Osteoblast (primary cell): ENCODE data around the gene ANO2. TPM values are rescaled to one million over a fixed set of nuclear protein-coding genes. Genes with fewer than 3 reads are reported as not detected.

Source experiments
- DNase-seq: peaks from one replicate; pipeline ENCODE4 v3.0.0; 2011; ENCODE audit warnings: low spot score, mixed read lengths; ENCODE audit not compliant: insufficient read length; ENCODE audit errors: missing footprints
- H2AFZ ChIP-seq: 2 replicates; pipeline ENCODE4 v1.6.0; 2011; ENCODE audit warnings: mild to moderate bottlenecking, low read length
- H3K27ac ChIP-seq: 2 replicates; pipeline ENCODE4 v1.5.1; 2011; ENCODE audit warnings: mild to moderate bottlenecking, low read depth, low read length, moderate library complexity
- H3K27me3 ChIP-seq: 2 replicates; pipeline ENCODE4 v1.6.0; 2012; ENCODE audit warnings: mild to moderate bottlenecking, control low read depth, inconsistent platforms, low read length, moderate library complexity; ENCODE audit not compliant: insufficient read depth
- H3K36me3 ChIP-seq: 2 replicates; pipeline ENCODE4 v1.5.1; 2011; ENCODE audit warnings: mild to moderate bottlenecking, low read length, control low read depth, moderate library complexity; ENCODE audit not compliant: insufficient read depth
- H3K4me1 ChIP-seq: 2 replicates; pipeline ENCODE4 v1.5.1; 2011; ENCODE audit warnings: mild to moderate bottlenecking, low read length, control low read depth, moderate library complexity; ENCODE audit not compliant: insufficient read depth
- H3K4me2 ChIP-seq: 2 replicates; pipeline ENCODE4 v1.6.0; 2011; ENCODE audit warnings: mild to moderate bottlenecking, low read length; ENCODE audit not compliant: insufficient read depth
- H3K4me3 ChIP-seq: fragments of 200-600 bp; sonication (generic); 3 replicates; pipeline ENCODE4 v1.5.1; 2012; ENCODE audit warnings: mild to moderate bottlenecking, low read length, inconsistent platforms; ENCODE audit not compliant: insufficient read depth
- H3K79me2 ChIP-seq: 2 replicates; pipeline ENCODE4 v1.6.0; 2012; ENCODE audit warnings: mild to moderate bottlenecking, low read length, control low read depth, inconsistent platforms; ENCODE audit not compliant: insufficient read depth
- H3K9me3 ChIP-seq: 2 replicates; pipeline ENCODE4 v1.5.1; 2011; ENCODE audit warnings: low read depth, low read length, control low read depth
- H4K20me1 ChIP-seq: 2 replicates; pipeline ENCODE4 v1.6.0; 2012; ENCODE audit warnings: mild to moderate bottlenecking, low read length, control low read depth; ENCODE audit not compliant: insufficient read depth
- CTCF ChIP-seq: IDR thresholded peaks from 2 replicates; pipeline ENCODE4 v1.5.1; 2011; ENCODE audit warnings: mild to moderate bottlenecking, low read depth, low read length, moderate library complexity; ENCODE audit errors: extremely low read depth
- total RNA-seq: library from RNA; depleted of rRNA; stranded (reverse); fragments of >200 nt; gene quantifications from 2 replicates; pipeline ENCODE4 v1.2.3, GENCODE V29; 2012

Gene ANO2
- total RNA-seq, 1 donor = under 0.01 TPM

- Histone ChIP-seq H3K4me3 (no peak overlapping the region), H3K4me1 (no peaks in the 10 kb centered on the region), H3K27me3 (no peaks in the 10 kb centered on the region), H3K4me2 (no peak overlapping the region), H3K27ac (no peak overlapping the region), H3K79me2 (no peaks in the 10 kb centered on the region), H3K9me3 (no peaks in the 10 kb centered on the region), H3K36me3 (no peaks in the 10 kb centered on the region), H4K20me1 (no peaks in the 10 kb centered on the region), H2AFZ (no peak overlapping the region)
- no peak for DNase-seq
- TF ChIP-seq CTCF = no peak
These were observed 40.1 kb downstream of the ANO2 start for GRCh38 chr12:5904969-5905368.

- Histone ChIP-seq H3K36me3 (no peaks in the 10 kb centered on the region), H3K9me3 (no peaks in the 10 kb centered on the region), H3K27me3 (no peaks in the 10 kb centered on the region), H3K4me1 (no peaks in the 10 kb centered on the region), H3K4me2 (no peak overlapping the region), H4K20me1 (no peaks in the 10 kb centered on the region), H3K27ac (no peak overlapping the region), H2AFZ (no peak overlapping the region), H3K79me2 (no peaks in the 10 kb centered on the region), H3K4me3 (no peak overlapping the region)
- DNase-seq = no peak
- no peak for TF ChIP-seq CTCF
These were observed 40.6 kb downstream of the ANO2 start for GRCh38 chr12:5904441-5904840.

- Histone ChIP-seq H3K4me3 (no peak overlapping the region), H3K4me1 (no peaks in the 10 kb centered on the region)
These were observed 42.3 kb downstream of the ANO2 start for GRCh38 chr12:5902736-5903135.

GRCh38 chr12:5901416-5901815 lies 43.6 kb downstream of the ANO2 start:
- Histone ChIP-seq H3K4me1 (no peaks in the 10 kb centered on the region), H2AFZ (no peak overlapping the region), H3K36me3 (no peaks in the 10 kb centered on the region), H3K9me3 (no peaks in the 10 kb centered on the region), H3K4me3 (no peak overlapping the region), H3K79me2 (no peaks in the 10 kb centered on the region), H3K27ac (no peak overlapping the region), H3K27me3 (no peaks in the 10 kb centered on the region), H4K20me1 (no peaks in the 10 kb centered on the region), H3K4me2 (no peak overlapping the region)
- DNase-seq = no peak
- TF ChIP-seq CTCF = no peak

More at GRCh38 chr12:5902736-5903135, 42.3 kb downstream of the ANO2 start:
- Histone ChIP-seq H3K9me3 (no peaks in the 10 kb centered on the region), H2AFZ (no peak overlapping the region), H3K79me2 (no peaks in the 10 kb centered on the region), H4K20me1 (no peaks in the 10 kb centered on the region), H3K4me2 (no peak overlapping the region), H3K36me3 (no peaks in the 10 kb centered on the region), H3K27me3 (no peaks in the 10 kb centered on the region), H3K27ac (no peak overlapping the region)
- no peak for TF ChIP-seq CTCF
- DNase-seq = no peak
